ENCODE measurements around the gene MRPL52. TPM values are rescaled to one million over a fixed set of nuclear protein-coding genes. Genes with fewer than 3 reads are reported as not detected.
A peak's percentile ranks its signal among the peaks of the same experiment; 100 is the strongest.

Gene MRPL52
- total and polyA plus RNA-seq, 2 of the 13 experiments (the other 11 are each of a cell fraction or from before 2014, with no cell fraction given): 118 to 329 TPM

DNA sequence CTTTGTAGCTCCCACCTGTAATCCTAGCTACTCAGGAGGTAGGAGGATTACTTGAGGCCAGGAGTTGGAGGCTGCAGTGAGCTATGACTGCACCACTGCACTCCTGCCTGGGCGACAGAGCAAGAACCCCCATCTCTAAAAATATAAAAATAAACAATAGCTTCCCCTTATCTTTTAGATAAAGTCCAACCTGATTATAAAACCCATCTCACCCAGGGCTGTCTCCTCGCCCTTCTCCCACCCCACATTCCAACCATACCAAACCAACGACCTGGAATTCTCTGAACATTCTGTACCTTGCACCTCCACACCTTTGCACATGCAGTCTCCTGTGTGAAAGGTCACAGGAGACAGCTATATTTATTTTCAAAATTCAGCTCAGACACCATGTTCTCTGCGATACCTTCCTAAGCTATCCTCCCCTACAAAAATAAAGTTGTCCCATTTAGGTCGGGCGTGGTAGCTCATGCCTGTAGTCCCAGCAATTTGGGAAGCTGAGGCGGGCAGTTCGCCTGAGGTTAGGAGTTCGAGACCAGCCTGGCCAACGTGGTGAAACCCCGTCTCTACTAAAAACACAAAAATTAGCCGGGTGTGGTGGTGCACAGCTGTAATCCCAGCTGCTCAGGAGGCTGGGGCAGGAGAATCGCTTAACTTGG, 22.1 kb upstream of the MRPL52 start (continued):
- TF ChIP-seq, protein P1, sequence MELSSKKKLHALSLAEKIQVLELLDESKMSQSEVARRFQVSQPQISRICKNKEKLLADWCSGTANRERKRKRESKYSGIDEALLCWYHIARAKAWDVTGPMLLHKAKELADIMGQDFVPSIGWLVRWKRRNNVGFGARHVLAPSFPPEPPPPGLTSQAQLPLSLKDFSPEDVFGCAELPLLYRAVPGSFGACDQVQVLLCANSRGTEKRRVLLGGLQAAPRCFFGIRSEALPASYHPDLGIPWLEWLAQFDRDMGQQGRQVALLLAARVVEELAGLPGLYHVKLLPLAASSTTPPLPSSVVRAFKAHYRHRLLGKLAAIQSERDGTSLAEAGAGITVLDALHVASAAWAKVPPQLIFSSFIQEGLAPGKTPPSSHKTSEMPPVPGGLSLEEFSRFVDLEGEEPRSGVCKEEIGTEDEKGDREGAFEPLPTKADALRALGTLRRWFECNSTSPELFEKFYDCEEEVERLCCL (CRISPR knock-in tag; IDR thresholded peaks at IDR 0.05; ENCODE audit: borderline replicate concordance): no peak
- peak; percentile 84 for TF ChIP-seq ESRRA (CRISPR knock-in tag; IDR thresholded peaks at IDR 0.05; ENCODE audit: low read depth)
- TF ChIP-seq ZNF652 (CRISPR knock-in tag; IDR thresholded peaks at IDR 0.05; ENCODE audit: borderline replicate concordance, low read depth): no peak
- no peak for TF ChIP-seq ZNF484 (CRISPR knock-in tag; IDR thresholded peaks at IDR 0.05; ENCODE audit: borderline replicate concordance, low read depth)
- TF ChIP-seq ZNF232 (CRISPR knock-in tag; IDR thresholded peaks at IDR 0.05; ENCODE audit: borderline replicate concordance): no peak
- TF ChIP-seq LCORL (IDR thresholded peaks at IDR 0.05): 0 out of 2 replicates have a peak, but pooled peaks have one; percentile 61
- peak; percentile 47; the same call in 1 of the 2 replicates for TF ChIP-seq LCORL (CRISPR knock-in tag; IDR thresholded peaks at IDR 0.05)
- TF ChIP-seq, protein P2, sequence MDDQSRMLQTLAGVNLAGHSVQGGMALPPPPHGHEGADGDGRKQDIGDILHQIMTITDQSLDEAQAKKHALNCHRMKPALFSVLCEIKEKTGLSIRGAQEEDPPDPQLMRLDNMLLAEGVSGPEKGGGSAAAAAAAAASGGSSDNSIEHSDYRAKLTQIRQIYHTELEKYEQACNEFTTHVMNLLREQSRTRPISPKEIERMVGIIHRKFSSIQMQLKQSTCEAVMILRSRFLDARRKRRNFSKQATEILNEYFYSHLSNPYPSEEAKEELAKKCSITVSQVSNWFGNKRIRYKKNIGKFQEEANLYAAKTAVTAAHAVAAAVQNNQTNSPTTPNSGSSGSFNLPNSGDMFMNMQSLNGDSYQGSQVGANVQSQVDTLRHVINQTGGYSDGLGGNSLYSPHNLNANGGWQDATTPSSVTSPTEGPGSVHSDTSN (CRISPR knock-in tag; IDR thresholded peaks at IDR 0.05; ENCODE audit: borderline replicate concordance): no peak
- TF ChIP-seq, protein P3, sequence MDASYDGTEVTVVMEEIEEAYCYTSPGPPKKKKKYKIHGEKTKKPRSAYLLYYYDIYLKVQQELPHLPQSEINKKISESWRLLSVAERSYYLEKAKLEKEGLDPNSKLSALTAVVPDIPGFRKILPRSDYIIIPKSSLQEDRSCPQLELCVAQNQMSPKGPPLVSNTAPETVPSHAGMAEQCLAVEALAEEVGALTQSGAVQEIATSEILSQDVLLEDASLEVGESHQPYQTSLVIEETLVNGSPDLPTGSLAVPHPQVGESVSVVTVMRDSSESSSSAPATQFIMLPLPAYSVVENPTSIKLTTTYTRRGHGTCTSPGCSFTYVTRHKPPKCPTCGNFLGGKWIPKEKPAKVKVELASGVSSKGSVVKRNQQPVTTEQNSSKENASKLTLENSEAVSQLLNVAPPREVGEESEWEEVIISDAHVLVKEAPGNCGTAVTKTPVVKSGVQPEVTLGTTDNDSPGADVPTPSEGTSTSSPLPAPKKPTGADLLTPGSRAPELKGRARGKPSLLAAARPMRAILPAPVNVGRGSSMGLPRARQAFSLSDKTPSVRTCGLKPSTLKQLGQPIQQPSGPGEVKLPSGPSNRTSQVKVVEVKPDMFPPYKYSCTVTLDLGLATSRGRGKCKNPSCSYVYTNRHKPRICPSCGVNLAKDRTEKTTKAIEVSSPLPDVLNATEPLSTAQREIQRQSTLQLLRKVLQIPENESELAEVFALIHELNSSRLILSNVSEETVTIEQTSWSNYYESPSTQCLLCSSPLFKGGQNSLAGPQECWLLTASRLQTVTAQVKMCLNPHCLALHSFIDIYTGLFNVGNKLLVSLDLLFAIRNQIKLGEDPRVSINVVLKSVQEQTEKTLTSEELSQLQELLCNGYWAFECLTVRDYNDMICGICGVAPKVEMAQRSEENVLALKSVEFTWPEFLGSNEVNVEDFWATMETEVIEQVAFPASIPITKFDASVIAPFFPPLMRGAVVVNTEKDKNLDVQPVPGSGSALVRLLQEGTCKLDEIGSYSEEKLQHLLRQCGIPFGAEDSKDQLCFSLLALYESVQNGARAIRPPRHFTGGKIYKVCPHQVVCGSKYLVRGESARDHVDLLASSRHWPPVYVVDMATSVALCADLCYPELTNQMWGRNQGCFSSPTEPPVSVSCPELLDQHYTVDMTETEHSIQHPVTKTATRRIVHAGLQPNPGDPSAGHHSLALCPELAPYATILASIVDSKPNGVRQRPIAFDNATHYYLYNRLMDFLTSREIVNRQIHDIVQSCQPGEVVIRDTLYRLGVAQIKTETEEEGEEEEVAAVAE (CRISPR knock-in tag; IDR thresholded peaks at IDR 0.05; ENCODE audit: borderline replicate concordance): no peak
- no peak for TF ChIP-seq MATR3 (CRISPR knock-in tag; IDR thresholded peaks at IDR 0.05)
- peak; percentile 18; the same call in 1 of the 2 replicates for TF ChIP-seq FOSL2 (CRISPR knock-in tag; IDR thresholded peaks at IDR 0.05)
- TF ChIP-seq, protein P4, sequence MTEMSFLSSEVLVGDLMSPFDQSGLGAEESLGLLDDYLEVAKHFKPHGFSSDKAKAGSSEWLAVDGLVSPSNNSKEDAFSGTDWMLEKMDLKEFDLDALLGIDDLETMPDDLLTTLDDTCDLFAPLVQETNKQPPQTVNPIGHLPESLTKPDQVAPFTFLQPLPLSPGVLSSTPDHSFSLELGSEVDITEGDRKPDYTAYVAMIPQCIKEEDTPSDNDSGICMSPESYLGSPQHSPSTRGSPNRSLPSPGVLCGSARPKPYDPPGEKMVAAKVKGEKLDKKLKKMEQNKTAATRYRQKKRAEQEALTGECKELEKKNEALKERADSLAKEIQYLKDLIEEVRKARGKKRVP (CRISPR knock-in tag; IDR thresholded peaks at IDR 0.05): no peak
- no peak for TF ChIP-seq ZNF543 (CRISPR knock-in tag; IDR thresholded peaks at IDR 0.05)
- TF ChIP-seq, protein P5, sequence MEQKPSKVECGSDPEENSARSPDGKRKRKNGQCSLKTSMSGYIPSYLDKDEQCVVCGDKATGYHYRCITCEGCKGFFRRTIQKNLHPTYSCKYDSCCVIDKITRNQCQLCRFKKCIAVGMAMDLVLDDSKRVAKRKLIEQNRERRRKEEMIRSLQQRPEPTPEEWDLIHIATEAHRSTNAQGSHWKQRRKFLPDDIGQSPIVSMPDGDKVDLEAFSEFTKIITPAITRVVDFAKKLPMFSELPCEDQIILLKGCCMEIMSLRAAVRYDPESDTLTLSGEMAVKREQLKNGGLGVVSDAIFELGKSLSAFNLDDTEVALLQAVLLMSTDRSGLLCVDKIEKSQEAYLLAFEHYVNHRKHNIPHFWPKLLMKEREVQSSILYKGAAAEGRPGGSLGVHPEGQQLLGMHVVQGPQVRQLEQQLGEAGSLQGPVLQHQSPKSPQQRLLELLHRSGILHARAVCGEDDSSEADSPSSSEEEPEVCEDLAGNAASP (CRISPR knock-in tag; IDR thresholded peaks at IDR 0.05; ENCODE audit: borderline replicate concordance): no peak; the same call in 1 of the 2 replicates
- TF ChIP-seq RFX3 (CRISPR knock-in tag; IDR thresholded peaks at IDR 0.05): no peak
- TF ChIP-seq NFE2L2 (IDR thresholded peaks at IDR 0.05; ENCODE audit: low read length): no peak
- no peak for TF ChIP-seq REXO4 (CRISPR knock-in tag; IDR thresholded peaks at IDR 0.05; ENCODE audit: borderline replicate concordance)
- peak; percentile 11; the same call in 1 of the 2 replicates for TF ChIP-seq FOXJ3 (CRISPR knock-in tag; IDR thresholded peaks at IDR 0.05; ENCODE audit: borderline replicate concordance)
- no peak for TF ChIP-seq PCBP1 (IDR thresholded peaks at IDR 0.05; ENCODE audit: borderline replicate concordance, low read depth, low read length)
- no peak for TF ChIP-seq HNRNPH1 (optimal IDR thresholded peaks at IDR 0.05; ENCODE audit: low read depth, low read length)
- no peak for TF ChIP-seq CENPX (CRISPR knock-in tag; IDR thresholded peaks at IDR 0.05)

Data from HepG2 (cell line).